ENCODE results near the gene UBE2QL1.

The UBE2QL1 gene

GRCh38 chr5:6543346-6543730 lies 94.7 kb downstream of the UBE2QL1 start:
- Histone ChIP-seq H3K36me3 (ENCODE audit: control insufficient read depth, insufficient read depth, low read length, severe bottlenecking) (no peaks in the 10 kb centered on the region), H3K4me3 (ENCODE audit: low read length) (no peak overlapping the region), H3K27me3 (replicated peaks; ENCODE audit: control insufficient read depth, insufficient read depth, low read length) (peaks cover 16% of the 10 kb centered on the region), H3K4me1 (ENCODE audit: control insufficient read depth, insufficient read depth, low read length) (no peaks in the 10 kb centered on the region), H3K9me3 (ENCODE audit: control insufficient read depth, low read length) (no peaks in the 10 kb centered on the region), H3K9ac (ENCODE audit: low read length) (no peak overlapping the region)
- no peak for DNase-seq (ENCODE audit: low read depth)

- H3K9ac ChIP-seq (ENCODE audit: low read length): no peak overlapping the region
- H3K4me1 ChIP-seq (ENCODE audit: control insufficient read depth, insufficient read depth, low read length): no peaks in the 10 kb centered on the region
- H3K9me3 ChIP-seq (ENCODE audit: control insufficient read depth, low read length): no peaks in the 10 kb centered on the region
- H3K36me3 ChIP-seq (ENCODE audit: control insufficient read depth, insufficient read depth, low read length, severe bottlenecking): no peaks in the 10 kb centered on the region
- no peak overlapping the region for H3K4me3 ChIP-seq (ENCODE audit: low read length)
- peaks cover 17% of the 10 kb centered on the region for H3K27me3 ChIP-seq (replicated peaks; ENCODE audit: control insufficient read depth, insufficient read depth, low read length)
- no peak for DNase-seq (ENCODE audit: low read depth)
Observed at GRCh38 chr5:6543830-6544560, 95.3 kb downstream of the UBE2QL1 start.

Measured in adipocyte (in vitro differentiated cells).